Activated naive CD4-positive, alpha-beta T cell treated with anti-CD3 and anti-CD28 coated beads, Interleukin-2, amount 50 U/mL, for 24 hours (primary cell): ENCODE results near the gene C19orf81.

Experiments
- H3K27ac Mint-ChIP-seq: one replicate; pipeline ENCODE4 v1.8.0; 2021; ENCODE audit warnings: mild to moderate bottlenecking, mixed read lengths
- H3K27me3 Mint-ChIP-seq: one replicate; pipeline ENCODE4 v1.8.0; 2021; ENCODE audit warnings: mixed read lengths
- H3K36me3 Mint-ChIP-seq: one replicate; pipeline ENCODE4 v1.8.0; 2021; ENCODE audit warnings: mixed read lengths
- H3K4me1 Mint-ChIP-seq: one replicate; pipeline ENCODE4 v1.8.0; 2021; ENCODE audit warnings: mixed read lengths
- H3K4me3 Mint-ChIP-seq: one replicate; pipeline ENCODE4 v1.8.0; 2021; ENCODE audit warnings: mild to moderate bottlenecking, mixed read lengths
- H3K9me3 Mint-ChIP-seq: one replicate; pipeline ENCODE4 v1.8.0; 2021; ENCODE audit warnings: mixed read lengths

The C19orf81 gene

DNA sequence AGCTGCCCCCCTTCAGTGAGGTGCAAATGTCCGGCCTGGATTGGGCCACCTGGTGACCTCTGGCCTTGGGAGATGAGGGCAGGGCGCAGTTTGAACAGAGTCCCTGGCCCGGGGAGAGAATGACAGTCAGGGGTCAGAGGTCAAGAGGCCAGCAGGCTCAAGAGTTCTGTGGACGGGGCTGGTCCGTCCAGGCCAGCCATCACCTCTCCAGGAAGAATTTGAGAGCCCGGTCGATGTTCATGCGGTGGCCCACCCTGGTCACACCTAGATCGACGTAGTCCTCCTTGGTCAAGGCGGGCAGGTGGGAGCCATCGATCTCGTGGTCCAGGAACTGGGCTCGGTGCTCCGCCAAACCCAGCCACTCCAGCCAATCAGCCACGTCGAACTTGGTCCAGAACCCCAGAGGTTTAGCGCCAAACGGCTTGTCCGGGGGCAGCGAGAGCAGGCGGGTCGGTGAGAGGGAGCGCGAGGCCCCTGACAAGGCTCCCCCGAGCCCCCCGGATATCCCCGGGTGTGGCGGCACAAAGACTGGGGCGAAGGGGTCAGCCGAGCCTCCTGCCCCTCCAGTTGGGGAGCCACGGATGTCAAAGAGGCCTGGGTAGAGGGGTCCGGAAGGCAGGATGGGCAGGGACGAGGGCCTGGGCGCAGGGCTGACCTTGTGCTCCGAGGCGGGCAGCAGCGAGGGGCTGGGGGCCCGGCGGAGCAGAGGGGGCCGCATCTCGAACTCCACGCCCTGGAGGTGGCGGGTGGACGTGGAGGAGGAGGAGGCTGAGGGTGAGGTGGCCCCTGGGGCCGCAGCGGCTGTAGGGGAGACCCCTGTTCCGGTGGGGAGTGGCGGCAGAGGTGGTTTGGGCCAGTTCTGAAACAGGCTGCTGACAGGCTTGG, 12.8 kb downstream of the C19orf81 start:
- Mint-ChIP-seq H3K27ac (no peak overlapping the region), H3K27me3 (peaks cover 51% of the 10 kb centered on the region), H3K36me3 (peaks cover 5% of the 10 kb centered on the region), H3K4me3 (no peak overlapping the region), H3K9me3 (peaks cover 6% of the 10 kb centered on the region), H3K4me1 (peaks cover 15% of the 10 kb centered on the region)

DNA sequence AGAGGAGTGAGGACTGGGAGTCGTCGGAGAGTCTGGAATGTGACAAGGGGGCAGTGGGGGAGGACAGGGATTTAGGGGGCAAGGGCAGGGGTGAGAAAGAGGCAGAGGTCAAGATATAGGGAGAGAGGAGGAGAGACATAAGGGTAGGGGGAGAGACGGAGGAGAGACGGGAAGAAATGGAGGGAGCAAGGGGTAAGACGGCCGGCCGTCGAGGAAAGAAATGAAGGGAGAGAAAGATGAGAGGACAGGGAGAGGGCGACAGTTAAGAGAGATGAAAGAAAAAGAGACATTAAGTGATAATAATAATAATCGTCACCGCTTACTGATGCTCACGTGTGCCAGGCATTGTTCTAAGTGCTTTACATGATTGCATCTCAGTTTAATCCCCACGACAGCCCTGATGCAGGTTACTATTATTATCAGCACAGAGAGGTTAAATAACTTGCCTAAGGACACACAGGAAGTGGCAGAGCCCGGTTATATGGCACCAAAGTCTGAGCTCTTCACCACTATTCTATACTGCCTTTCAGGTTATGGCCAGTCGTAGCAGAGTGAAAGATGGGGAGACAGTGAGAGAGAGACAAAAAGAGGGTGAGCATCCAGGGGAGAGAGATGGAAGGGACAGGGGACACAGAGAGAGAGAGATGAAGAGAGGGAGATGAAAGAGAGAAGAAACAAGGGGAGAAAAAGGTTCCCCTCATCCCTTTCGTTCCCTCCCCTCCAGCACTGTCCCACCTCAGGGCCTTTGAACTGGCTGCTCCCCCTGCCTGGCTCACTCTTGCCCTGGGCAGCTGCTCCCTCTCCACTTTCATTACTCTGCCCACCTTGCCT, 13.6 kb downstream of the C19orf81 start:
- peaks cover 7% of the 10 kb centered on the region for H3K4me1 Mint-ChIP-seq
- H3K36me3 Mint-ChIP-seq = peaks cover 5% of the 10 kb centered on the region
- H3K4me3 Mint-ChIP-seq = no peak overlapping the region
- no peaks in the 10 kb centered on the region for H3K9me3 Mint-ChIP-seq
- H3K27ac Mint-ChIP-seq = no peak overlapping the region
- peaks cover 43% of the 10 kb centered on the region for H3K27me3 Mint-ChIP-seq

DNA sequence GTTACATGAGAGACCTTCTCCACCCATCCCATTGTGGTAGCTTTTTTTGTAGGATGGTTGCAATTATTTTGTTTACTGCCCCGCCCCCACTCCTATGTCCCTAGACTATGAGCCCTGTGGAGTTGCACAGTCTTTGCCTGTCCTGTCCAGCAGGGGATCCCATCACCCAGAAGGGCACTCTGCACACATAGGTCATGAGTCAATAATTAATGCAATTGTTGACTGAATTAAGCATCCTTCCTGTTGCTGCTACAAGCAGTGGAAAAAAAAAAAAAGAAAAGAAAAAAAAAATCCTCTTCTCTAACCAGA, 14.2 kb downstream of the C19orf81 start:
- Mint-ChIP-seq H3K4me1 (peaks cover 1% of the 10 kb centered on the region), H3K4me3 (no peak overlapping the region), H3K27ac (no peak overlapping the region), H3K27me3 (peaks cover 37% of the 10 kb centered on the region), H3K36me3 (no peaks in the 10 kb centered on the region), H3K9me3 (no peaks in the 10 kb centered on the region)

DNA sequence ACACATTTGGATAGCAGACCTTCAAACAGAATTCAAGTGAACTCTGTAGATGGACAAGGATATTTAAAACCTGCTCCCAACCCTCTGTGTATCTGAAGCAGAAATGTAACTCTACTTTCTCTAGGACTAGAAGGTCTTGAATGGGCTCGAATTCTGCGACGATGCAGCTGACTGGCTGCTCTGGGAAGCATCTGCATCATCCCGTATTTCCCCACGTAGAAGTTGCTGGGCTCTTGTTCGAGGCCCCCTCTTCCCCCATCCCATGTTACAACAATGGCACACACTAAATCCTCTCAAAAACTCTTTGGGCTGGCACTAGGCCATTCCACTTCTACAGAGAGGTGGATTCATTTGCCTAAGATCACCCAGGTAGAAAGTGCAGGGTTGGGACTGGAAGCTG, 15.0 kb downstream of the C19orf81 start:
- H3K9me3 Mint-ChIP-seq = no peaks in the 10 kb centered on the region
- H3K4me3 Mint-ChIP-seq = no peak overlapping the region
- H3K27ac Mint-ChIP-seq = no peak overlapping the region
- H3K4me1 Mint-ChIP-seq = no peaks in the 10 kb centered on the region
- no peaks in the 10 kb centered on the region for H3K36me3 Mint-ChIP-seq
- H3K27me3 Mint-ChIP-seq = peaks cover 38% of the 10 kb centered on the region

DNA sequence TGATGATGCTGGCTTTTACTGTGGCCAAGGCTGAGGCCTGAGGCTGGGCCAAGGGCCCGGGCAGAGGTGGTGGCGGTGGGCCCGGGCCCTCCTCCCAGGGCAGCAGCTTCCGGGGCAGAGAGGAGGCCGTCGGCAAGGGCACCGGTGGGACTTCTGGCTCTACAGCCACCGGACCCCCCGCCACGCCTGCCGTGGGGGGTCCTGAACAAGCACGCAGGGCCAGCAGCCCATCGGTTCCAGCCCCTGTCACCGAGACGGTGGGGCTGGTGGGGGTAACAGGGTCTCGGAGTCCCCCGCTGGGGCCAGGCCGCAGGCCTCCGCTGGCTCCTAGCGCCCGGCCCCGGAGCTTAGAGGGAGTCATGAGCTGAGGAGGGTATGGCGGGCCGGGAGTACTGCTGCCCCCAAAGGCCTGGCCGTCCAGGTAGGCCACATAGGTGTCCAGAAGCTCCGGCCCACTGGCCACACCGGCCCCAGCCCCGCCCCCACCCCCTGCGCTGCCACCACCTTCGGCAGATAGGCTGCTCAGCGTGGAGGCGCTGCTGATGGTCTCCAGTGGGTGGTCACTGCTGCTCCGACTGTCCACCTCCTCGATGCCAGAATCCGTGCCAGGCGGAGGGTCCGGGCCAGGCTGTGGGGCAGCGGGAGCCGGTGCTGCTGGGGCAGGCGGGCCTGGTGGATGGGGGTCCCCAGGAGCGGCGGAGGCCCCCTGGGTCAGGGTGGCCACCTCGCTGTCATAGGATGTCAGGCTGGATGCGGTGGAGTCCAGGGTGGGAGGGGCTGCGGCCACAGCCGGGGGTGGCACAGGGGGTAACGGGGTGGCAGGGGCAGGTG, 17.3 kb downstream of the C19orf81 start:
- Mint-ChIP-seq H3K27me3 (peaks cover 44% of the 10 kb centered on the region), H3K4me3 (no peak overlapping the region), H3K36me3 (no peaks in the 10 kb centered on the region), H3K4me1 (no peaks in the 10 kb centered on the region), H3K9me3 (no peaks in the 10 kb centered on the region), H3K27ac (no peak overlapping the region)

DNA sequence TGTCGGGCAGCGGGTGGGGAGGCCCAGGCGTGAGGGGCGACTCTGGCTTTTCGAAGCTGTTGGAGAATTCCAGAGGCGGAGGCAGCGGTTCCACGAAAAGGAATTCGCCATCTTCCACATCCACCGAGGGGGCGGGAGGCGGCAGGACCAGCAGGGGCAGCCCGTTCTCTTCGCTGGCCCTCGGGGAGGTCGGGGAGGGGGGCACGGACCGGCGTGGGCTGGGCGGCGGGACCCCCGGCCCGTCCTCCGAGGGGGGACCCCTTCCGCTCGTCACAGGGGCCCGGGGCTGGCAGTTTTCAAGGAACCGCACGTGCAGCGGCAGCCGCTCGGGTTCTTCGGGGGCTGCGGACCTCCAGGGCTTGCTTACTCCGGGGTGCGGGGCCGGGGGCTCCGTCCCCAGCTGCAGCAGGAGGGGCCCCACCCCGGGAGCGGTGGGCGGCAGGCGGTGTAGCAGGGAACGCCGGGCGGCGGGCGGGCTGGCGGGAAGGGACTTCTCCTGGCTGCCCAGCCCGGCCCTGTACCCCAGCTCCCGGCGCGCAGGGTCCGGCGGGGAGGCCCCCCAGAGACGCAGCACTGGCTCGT, 18.0 kb downstream of the C19orf81 start:
- peaks cover 42% of the 10 kb centered on the region for H3K27me3 Mint-ChIP-seq
- no peak overlapping the region for H3K27ac Mint-ChIP-seq
- no peaks in the 10 kb centered on the region for H3K36me3 Mint-ChIP-seq
- H3K4me1 Mint-ChIP-seq = no peaks in the 10 kb centered on the region
- H3K4me3 Mint-ChIP-seq = no peak overlapping the region
- no peaks in the 10 kb centered on the region for H3K9me3 Mint-ChIP-seq

DNA sequence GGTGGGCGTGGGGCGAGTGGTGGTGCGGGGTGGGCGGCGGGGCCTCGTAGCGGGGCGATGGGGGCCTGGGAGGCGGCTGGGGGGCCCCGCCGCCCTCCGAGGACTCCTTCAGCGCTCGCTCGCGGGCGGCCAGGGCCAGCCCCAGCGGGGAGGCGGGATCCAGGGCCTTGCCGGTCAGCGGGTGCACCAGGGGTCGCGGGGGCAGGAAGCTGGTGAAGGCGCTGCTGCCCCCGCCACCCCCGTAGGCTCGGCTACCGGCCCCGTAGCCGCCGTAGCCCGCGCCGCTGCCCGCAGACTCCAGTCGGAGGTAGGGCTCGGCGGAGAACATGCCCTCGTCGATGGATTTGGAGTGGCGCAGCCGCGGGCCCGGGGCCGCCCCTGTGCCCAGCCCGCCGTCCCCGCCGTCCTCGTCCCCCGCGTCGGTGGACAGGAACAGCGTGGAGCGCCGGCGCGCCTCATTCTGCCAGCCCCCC, 18.6 kb downstream of the C19orf81 start:
- Mint-ChIP-seq H3K27me3 (peaks cover 39% of the 10 kb centered on the region), H3K36me3 (no peaks in the 10 kb centered on the region), H3K27ac (no peak overlapping the region), H3K9me3 (no peaks in the 10 kb centered on the region), H3K4me1 (no peaks in the 10 kb centered on the region), H3K4me3 (no peak overlapping the region)

DNA sequence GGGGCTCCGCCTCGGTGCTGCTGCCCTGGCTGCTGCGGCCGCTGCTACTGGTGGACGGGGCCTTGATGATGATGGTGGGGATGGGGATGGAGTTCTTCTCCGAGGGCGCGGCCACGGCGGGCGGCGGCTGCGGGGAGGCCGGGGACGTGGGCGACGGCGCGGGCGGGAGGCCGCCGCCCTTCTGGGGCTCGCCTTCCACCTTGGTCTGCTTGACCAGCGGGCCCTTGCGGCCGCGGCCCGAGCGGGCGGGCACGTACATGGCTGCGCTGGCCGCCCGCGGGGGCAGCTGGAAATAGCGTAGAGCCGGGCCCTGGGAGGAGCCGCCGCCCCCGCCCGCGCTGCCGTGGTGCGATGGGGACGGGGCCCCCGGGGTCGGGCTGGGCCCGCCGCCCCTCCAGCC, 19.2 kb downstream of the C19orf81 start:
- Mint-ChIP-seq H3K9me3 (no peaks in the 10 kb centered on the region), H3K27ac (no peak overlapping the region), H3K4me1 (no peaks in the 10 kb centered on the region), H3K4me3 (no peak overlapping the region), H3K27me3 (peaks cover 40% of the 10 kb centered on the region), H3K36me3 (no peaks in the 10 kb centered on the region)

DNA sequence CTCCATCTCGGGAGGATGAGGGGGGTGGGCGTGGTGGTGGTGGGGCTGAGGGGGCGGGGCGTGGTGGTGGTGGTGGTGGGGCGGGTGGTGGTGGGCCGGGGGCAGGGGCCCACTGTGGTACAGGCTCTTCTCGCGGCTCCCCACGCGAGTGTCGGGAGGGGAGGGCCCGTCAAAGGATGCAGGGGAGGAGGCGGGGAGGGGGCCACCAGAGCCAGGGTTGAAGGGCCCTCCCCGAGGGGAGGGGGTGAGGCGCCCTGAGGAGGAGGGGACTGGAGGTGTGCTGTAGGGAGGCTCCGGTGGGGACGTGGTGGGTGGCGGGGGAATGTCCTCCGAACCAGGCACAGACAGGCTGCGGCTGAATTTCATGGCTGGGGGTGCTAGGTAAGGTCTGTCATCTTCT, 19.6 kb downstream of the C19orf81 start:
- Mint-ChIP-seq H3K27me3 (peaks cover 39% of the 10 kb centered on the region), H3K36me3 (no peaks in the 10 kb centered on the region), H3K4me3 (no peak overlapping the region), H3K9me3 (no peaks in the 10 kb centered on the region), H3K4me1 (no peaks in the 10 kb centered on the region), H3K27ac (no peak overlapping the region)

DNA sequence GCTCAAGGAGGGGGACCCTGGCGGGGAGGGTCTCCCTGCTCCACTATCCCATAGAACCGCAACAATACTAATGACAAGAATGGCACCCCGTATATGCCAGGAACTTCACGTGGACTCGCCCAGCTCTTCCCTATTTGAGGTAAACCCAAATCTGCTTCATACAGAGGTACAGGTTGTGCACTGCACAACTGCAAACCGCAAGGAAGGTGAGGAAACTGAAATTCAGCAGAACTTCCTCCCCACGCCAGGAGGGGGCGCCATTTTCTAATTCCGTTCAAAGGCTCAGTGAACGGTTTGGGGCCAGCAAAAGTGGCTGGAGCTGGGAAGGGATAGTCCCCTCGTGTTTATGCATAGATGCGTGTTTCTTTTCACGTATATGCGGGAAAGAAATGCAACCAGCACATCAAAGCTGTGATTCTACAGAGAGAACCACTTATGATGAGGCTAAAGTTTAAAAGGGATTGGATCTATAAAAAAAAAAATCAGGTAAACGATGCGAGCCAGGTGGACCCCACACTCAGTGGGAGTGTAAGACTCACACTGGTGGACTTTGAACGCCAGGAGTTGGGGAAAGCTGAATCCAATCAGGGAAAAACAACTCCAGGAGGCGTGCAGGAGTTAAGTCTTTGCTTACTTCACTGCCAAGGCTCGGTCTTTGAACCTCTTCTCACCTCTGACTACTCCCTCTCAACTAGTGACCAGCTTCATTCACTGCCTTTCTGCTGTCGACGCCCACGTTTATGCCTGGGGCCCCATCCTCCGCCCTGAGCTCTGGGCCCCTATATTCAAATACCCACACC, 20.3 kb downstream of the C19orf81 start:
- no peaks in the 10 kb centered on the region for H3K36me3 Mint-ChIP-seq
- no peak overlapping the region for H3K27ac Mint-ChIP-seq
- H3K4me1 Mint-ChIP-seq = no peaks in the 10 kb centered on the region
- H3K9me3 Mint-ChIP-seq = no peaks in the 10 kb centered on the region
- no peak overlapping the region for H3K4me3 Mint-ChIP-seq
- peaks cover 41% of the 10 kb centered on the region for H3K27me3 Mint-ChIP-seq

DNA sequence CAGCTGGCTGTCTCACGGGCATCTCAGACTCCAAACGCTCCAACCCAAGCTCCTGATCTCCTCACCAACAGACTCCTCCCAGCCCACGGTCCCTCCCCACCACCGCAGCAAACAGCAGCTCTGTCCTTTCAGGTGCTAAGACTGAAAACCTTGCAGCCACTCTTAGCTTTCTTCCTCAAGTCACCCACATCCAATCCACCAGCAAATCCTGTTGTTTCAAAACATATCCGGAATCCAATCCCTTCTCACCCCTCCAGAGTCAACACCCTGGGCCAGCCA, 20.8 kb downstream of the C19orf81 start:
- Mint-ChIP-seq H3K27ac (no peak overlapping the region), H3K36me3 (no peaks in the 10 kb centered on the region), H3K4me3 (no peak overlapping the region), H3K4me1 (no peaks in the 10 kb centered on the region), H3K9me3 (no peaks in the 10 kb centered on the region), H3K27me3 (peaks cover 38% of the 10 kb centered on the region)

DNA sequence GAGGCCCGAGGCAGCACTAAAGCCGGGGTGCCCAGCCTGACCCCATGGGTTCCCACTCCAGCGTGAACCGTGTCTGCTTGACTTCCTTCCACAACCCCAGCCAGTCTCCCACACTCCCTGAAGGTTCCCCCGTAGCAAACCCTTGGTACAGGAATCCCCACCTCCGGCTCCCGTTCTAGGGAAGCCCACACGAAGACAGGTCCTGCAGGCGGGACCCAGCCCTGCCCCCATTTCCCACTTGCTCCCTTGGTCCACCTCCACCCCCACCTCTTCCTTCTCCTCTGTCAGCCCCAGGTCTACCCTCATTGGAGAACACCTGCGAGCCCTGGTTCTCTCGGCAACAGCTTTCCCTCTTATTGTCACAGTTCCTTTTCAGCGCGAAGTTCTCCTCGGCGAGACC, 23.9 kb downstream of the C19orf81 start:
- Mint-ChIP-seq H3K27ac (no peak overlapping the region), H3K27me3 (peaks cover 48% of the 10 kb centered on the region), H3K9me3 (no peaks in the 10 kb centered on the region), H3K4me1 (no peaks in the 10 kb centered on the region), H3K4me3 (no peak overlapping the region), H3K36me3 (no peaks in the 10 kb centered on the region)

DNA sequence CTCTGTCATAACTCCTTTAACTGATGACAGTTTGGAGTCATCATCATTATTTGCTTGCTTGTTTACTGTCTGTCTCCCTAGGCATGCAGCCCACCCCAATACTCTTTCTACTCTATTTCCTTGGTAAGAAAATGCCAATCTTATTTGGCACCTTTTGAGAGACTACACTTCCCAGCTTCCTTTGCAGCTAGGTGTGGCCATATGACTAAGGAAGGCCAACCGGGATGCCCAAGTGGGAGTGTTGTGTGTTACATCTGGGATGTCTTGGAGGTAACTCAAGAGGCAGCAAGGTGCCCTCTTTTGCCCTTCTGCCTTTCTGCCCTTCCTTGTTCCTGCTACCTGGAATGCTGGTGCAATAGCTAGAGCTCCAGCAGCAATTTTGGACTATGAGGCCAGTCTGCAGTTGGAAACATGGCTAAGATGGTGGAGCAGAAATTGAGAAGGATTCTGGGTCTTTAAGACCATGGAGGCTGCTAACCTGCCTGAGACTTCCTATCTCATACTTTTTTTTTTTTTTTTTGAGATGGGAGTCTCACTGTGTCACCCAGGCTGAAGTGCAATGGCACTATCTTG, 27.5 kb downstream of the C19orf81 start:
- Mint-ChIP-seq H3K36me3 (no peaks in the 10 kb centered on the region), H3K27me3 (peaks cover 45% of the 10 kb centered on the region), H3K9me3 (no peaks in the 10 kb centered on the region), H3K27ac (no peak overlapping the region), H3K4me1 (peaks cover 9% of the 10 kb centered on the region), H3K4me3 (no peak overlapping the region)

DNA sequence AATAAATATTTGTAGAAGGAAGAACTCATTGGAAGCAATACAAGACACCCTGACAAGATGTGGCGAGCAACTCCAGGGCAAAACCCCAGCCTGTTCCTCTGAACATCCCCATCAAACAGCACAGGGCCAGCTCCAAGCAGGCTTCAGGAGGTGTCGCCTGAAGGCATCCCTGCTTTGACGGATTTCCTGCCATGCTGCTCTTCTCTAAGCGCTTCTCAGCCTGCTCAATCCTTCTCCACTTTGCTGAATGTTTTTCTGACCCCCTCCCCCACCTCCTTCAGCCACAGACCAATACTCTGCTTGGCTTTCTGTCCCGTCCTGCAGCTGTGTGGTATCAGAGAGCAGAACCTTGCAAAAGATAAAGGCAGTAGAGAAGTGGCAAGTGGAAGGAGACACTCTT, 28.4 kb downstream of the C19orf81 start:
- Mint-ChIP-seq H3K4me3 (no peak overlapping the region), H3K36me3 (no peaks in the 10 kb centered on the region), H3K27ac (no peak overlapping the region), H3K9me3 (no peaks in the 10 kb centered on the region), H3K4me1 (peaks cover 9% of the 10 kb centered on the region), H3K27me3 (peaks cover 43% of the 10 kb centered on the region)
